Right ventricle myocardium superior (tissue), 1 donor: ENCODE measurements around the gene PCDHGA1. TPM values are rescaled to one million over a fixed set of nuclear protein-coding genes. Genes with fewer than 3 reads are reported as not detected.

Experiments
- ATAC-seq: fragments of 200-7000 bp; cut with Tn5 transposase; one replicate; pipeline ENCODE4 v1.9.1; 2020; ENCODE audit warnings: mild to moderate bottlenecking; ENCODE audit not compliant: poor library complexity
- DNase-seq: peaks from one replicate; pipeline ENCODE4 v3.0.0-alpha.2; 2020
- intact Hi-C: fragments of 100-400 bp; cut with DNase I; formaldehyde crosslinking; loops from one replicate; pipeline ENCODE4 v1.11.2; 2022
- total RNA-seq: library from RNA; stranded (reverse); fragmentation: NEBNext Ultra II Directional; extraction: Animal tissue kit (Norgen Biotek cat#: 25700); gene quantifications from one replicate; pipeline ENCODE4 v1.2.1, GENCODE V29; 2021
- donor health status: DM: no; HTN: yes; CAD: no; lungs with severe emphysema.

The PCDHGA1 gene
- total RNA-seq, 1 donor from 2014 or later: 2.7 TPM

DNA sequence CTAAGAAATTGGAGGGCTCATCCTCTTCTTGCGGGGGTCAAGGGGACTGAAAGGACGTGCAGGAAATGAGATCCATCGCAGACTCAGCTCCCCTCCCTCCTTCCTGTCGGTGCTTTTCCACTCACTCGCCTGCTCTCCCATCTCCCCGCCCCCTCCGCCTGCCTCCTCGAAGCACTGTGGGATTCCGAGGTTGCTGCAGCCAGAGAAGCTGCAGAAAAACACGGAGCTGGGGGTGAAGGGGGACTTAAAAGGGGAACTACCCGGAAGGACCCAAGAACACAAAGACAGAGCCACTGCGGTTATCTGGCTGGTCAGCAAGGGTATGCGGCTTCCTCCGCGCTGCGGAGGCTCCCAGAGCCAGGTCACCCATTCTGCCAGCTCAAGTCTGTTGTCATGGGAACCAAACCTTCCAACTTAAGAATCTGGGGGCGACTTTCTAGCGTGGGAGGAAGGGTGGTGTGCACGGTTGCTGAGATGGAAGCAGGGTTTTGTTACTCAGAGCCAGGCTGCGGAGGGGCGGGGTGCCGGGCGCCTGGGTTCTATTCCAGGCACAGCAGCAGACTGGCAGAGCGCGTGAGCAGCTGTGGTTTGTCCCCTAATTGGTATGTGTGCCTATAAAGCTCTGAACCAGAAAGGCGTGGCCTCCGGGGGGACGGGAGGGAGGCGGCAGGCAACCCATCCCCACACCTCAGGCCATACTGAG lies 183.5 kb downstream of the PCDHGA1 start:
- ATAC-seq (peak; percentile 66), DNase-seq (peak; percentile 85)
- intact Hi-C loops: loop anchor here (2.0 kb wide), 1 partner anchor 37 kb away; no protein-coding TSS in a partner anchor

DNA sequence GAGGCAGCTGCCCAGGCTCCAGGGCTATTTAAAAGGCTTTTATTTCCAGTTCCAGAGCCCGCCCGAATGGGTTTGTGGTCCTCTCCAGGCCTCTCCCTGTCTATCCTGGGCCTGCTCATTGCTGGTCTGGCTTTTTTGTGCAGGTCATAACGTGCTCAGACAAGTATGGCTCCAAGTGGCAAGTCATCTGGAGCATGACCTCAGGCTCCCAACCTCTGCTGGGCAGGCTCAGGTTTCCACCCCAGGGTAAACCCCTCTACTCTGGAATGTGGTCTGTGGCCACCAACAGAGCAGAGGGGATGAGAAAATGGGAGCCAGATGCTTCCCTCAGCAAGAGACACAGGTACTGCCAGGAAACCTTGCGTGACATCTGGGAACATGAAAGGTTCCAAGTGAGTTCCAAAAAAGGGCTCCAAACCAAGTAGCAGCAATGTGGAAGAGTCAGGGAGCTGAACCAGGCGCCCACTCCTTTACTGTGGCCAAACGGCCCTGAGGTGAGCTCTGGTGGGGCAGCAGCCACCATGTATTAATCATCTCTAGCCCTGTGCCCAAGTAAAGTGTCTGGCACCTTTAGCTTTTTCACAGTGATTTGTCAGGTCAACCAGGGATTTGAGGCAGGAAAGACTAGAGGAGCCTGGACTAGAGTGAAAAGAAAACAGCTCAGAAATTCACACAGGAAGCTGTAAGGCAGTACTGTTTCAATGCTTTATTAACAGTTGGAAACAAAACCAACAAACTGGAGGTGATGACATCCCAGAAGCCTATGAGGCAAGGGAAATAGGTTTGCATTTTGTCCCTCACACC lies 184.2 kb downstream of the PCDHGA1 start:
- DNase-seq: no peak
- peak; percentile 4 for ATAC-seq
- intact Hi-C loops: no loop called here

GRCh38 chr5:141515141-141515540 lies 184.8 kb downstream of the PCDHGA1 start:
- intact Hi-C loops: no loop called here
- no peak for ATAC-seq

DNA sequence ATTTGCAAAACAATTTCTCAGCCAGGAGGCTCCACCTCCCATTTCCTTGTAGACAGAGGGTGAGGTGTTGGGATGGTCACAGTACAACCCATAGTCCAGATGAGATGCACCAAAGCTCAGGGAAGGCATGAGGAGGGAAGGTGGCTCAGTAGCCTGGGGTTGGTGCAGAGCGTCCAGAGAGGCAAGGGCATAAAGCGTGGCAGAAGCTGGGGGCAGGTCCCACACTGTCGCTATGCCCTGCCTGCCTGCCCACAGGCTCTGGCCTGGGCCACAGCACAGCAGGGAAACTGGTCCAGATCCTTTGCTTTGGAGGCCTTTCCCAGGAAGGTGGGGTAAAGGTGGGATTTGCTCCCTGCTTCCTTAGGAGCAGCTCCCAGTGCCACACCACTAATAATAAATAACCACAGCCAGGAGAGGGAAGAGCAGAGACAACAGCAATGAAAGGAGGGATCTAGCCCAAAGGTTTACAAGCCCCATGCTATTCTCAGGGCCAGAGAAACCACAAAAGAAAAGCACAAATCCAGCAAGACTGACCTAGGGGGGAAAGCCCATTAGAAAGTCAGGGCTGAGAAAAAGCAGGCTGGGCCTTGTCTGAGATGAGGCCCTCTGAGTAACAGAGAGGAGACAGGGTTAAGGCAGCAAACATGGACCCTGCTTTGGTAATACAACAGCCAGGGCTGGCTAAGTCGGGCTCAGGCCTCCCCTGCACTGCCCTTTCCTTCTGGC lies 185.8 kb downstream of the PCDHGA1 start:
- DNase-seq: no peak
- ATAC-seq: no peak
- intact Hi-C loops: no loop called here

More at GRCh38 chr5:141515141-141515540, 184.8 kb downstream of the PCDHGA1 start:
- DNase-seq: no peak

DNA sequence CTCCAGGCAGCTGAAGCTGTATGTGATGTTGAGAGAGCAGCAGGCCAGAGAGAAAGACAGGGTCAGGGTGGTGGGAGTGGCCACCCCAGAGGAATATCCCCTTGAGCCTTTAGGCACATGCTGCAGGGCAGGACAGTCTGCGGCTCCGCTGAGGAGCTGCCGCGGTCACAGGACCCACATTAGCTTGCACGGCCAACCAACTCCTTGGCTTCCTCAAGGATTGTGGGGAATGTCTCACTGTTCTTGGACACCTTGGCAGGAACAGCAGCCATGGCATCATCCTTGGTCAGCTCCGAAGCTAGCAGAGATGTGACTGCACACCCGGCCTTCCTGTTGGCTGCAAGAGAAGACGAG lies 186.3 kb downstream of the PCDHGA1 start:
- peak; percentile 51 for DNase-seq
- intact Hi-C loops: no loop called here
- no peak for ATAC-seq

- intact Hi-C loops: no loop called here
- no peak for DNase-seq
These were observed 187.0 kb downstream of the PCDHGA1 start for GRCh38 chr5:141517312-141517711.

DNA sequence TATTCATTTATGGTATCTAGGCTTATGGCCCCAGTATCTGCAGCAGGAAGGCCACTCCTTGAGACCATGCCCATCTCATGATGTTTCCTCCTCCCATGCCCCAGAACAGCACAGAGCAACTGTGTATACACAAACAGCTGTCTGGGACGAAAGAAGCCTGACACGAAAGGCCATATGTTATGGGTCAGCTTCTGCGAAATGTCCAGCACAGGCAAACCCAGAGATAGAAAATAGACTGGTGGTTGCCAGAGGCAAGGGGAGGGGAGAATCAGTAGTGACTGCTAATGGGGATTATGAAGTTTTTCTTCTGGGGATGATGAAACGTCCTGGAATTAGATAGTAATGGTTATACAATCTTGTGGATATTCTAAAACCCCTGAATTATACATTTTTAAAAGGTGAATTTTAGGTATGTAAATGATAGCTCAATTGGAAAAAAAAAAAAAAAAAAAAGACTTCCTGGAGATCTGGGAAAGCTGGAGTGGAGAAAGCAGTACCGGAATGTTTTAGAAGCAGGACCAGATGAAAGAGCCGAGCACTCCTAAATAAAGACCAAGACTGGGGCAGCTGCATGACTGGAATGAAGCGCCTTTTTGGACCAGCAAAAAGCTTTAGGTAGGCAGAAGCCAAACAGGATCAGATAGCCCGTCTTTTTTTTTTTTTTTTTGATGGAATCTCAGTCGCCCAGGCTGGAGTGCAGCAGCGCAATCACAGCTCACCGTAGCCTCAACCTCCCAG lies 187.7 kb downstream of the PCDHGA1 start:
- intact Hi-C loops: no loop called here
- no peak for DNase-seq
- ATAC-seq: no peak

More at GRCh38 chr5:141517312-141517711, 187.0 kb downstream of the PCDHGA1 start:
- ATAC-seq: no peak

- ATAC-seq (no peak), DNase-seq (no peak)
- intact Hi-C loops: no loop called here
These were observed 188.3 kb downstream of the PCDHGA1 start for GRCh38 chr5:141518618-141519015.

DNA sequence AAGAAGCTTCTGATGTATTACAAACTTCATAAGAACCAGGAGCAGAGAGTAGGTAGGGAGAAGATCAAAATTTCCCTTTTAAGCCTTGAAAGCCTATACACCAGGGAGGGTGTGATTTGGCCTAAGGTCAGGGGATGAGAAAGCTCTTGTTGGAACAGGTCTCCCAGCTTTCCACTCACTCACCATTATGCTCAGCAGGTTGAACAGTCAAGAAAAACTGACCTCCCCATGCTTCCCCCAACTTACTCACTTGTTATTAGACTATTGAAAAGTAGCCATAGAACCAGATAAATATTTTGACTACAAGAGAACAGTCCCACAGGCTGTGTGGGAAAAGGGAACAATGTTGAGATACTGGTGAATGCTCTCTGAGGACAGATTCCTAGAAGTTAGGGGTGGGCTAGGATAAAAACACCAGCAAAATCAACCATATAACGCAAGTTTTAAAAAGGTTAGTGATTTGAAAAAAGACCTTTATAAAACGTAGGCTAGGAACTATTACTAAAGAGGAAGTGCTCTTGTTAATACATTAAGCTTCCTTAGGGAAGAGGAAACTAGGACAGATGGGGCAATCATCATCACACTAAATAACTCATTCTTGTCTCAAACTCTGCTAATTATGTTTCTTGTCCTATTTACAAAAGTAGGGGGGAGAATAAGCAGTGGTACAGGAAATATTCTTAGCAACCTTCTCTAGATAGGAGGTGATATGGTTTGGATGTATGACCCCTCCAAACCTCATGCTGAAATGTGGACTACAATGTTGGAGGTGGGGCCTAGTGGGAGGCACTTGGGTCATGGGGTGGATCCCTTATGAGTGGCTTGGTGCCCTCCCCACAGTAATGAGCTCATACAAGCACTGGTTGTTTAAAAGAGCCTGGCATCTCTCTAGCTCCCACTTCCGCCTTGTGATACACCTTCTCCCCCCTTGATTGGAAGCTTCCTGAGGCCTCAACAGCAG lies 189.6 kb downstream of the PCDHGA1 start:
- DNase-seq: no peak
- intact Hi-C loops: no loop called here
- no peak for ATAC-seq

DNA sequence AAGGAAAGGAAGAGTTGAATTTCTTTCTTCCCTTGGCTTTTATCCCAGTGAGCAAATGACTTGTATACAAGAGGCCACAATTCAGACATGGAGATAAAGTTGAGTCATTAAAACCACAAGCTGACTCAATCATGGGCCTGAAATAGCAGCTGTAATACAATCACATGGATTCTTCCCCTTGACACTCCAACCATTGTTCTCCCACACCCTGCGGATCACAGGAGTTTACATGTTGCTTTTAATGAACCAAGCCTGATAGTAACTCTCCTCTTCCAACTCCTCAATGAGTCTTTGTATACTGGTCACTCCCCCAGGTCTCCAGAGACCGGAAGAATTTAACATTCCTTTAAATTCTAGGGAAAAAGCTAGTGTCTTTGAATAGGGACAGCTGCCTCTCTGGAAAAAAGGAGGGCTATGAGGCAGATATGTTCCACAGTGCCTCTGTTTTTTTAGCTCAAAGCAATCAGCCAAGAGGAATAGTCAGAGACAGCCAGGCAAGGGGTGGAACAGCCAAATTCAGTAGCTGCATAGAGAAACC lies 191.0 kb downstream of the PCDHGA1 start:
- no peak for DNase-seq
- ATAC-seq: peak; percentile 78
- intact Hi-C loops: no loop called here

DNA sequence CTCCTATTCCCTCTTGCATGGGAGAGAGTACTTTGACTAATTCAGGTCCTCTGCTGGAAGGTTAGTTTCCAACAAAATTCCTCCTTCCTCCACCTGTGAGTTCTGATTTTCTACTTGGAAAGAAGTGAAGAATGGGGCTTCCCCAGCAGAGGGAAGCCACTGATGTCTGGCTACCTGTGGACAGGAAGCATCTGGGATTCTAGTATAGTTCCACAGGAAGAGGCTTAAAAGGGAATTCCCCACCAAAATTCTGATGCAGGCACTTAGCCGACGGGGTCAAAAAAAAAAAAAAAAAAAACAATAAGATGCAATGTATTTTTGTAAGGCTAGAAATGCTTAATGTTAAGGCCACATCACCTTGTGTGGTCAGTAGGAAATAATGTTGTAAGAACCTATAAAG lies 192.0 kb downstream of the PCDHGA1 start:
- DNase-seq (no peak), ATAC-seq (no peak)
- intact Hi-C loops: no loop called here

- ATAC-seq: no peak
These were observed 193.7 kb downstream of the PCDHGA1 start for GRCh38 chr5:141523991-141524390.

GRCh38 chr5:141524604-141525597 lies 194.6 kb downstream of the PCDHGA1 start:
- ATAC-seq (peak; percentile 78), DNase-seq (peak; percentile 91)
- intact Hi-C loops: loop anchor here (5.0 kb wide), 1 partner anchor 98 kb away; no protein-coding TSS in a partner anchor

More at GRCh38 chr5:141523991-141524390, 193.7 kb downstream of the PCDHGA1 start:
- intact Hi-C loops: no loop called here
- DNase-seq: no peak

GRCh38 chr5:141525653-141526052 lies 195.3 kb downstream of the PCDHGA1 start:
- intact Hi-C loops: loop anchor here (5.0 kb wide), 1 partner anchor 98 kb away; no protein-coding TSS in a partner anchor
- DNase-seq: no peak
- ATAC-seq: no peak

GRCh38 chr5:141527426-141527825 lies 197.1 kb downstream of the PCDHGA1 start:
- intact Hi-C loops: loop anchor here (5.0 kb wide), 1 partner anchor 100 kb away; no protein-coding TSS in a partner anchor
- DNase-seq (no peak), ATAC-seq (no peak)
